ENCODE measurements around the gene SLC38A5. TPM values are rescaled to one million over a fixed set of nuclear protein-coding genes. Genes with fewer than 3 reads are reported as not detected.

Gene SLC38A5
- total RNA-seq, 1 donor from 2014 or later, result 36.0 TPM

DNA sequence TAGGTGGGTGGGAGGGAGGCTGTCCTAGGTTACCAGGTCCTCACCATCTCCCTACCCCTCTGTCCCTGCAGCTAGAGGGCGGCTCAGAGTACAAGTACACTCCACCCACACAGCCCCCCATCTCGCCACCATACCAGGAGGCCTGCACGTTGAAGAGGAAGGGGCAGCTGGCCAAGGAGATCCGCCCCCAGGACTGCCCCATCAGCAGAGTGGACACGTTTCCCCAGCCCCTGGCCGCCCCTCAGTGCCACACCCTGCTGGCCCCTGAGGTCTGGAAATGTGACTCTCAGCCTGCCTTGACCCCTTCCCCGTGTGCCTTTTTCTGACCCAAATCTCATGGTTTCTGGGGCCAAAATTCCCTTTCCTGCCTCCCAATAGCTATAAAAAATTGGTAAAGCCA lies 12.5 kb upstream of the SLC38A5 start:
- Histone ChIP-seq H3K9me3 (ENCODE audit: insufficient read depth, low read depth, low read length) (no peaks in the 10 kb centered on the region), H4K20me1 (ENCODE audit: insufficient read depth, low read length) (peaks cover 16% of the 10 kb centered on the region), H3K79me2 (ENCODE audit: insufficient read depth, low read length) (peaks cover 29% of the 10 kb centered on the region), H3K4me1 (ENCODE audit: insufficient read depth, low read length) (peaks cover 6% of the 10 kb centered on the region), H3K4me3 (ENCODE audit: insufficient read depth, low read depth, low read length) (no peak overlapping the region), H3K9ac (ENCODE audit: low read length) (peak overlapping the region; percentile 23), H3K4me2 (ENCODE audit: low read length) (no peak overlapping the region), H3K27me3 (ENCODE audit: insufficient read depth, low read length) (no peaks in the 10 kb centered on the region), H3K27ac (ENCODE audit: low read depth, low read length) (peak overlapping the region; percentile 58), H3K36me3 (ENCODE audit: insufficient read depth, low read length) (peaks cover 28% of the 10 kb centered on the region), H2AFZ (ENCODE audit: low read depth, low read length) (no peak overlapping the region)
- Mint-ChIP-seq H3K27ac (ENCODE audit: unreplicated experiment) (no peak overlapping the region), H3K4me1 (ENCODE audit: low read depth, unreplicated experiment) (peaks cover 13% of the 10 kb centered on the region), H3K27me3 (ENCODE audit: low read depth, unreplicated experiment) (no peaks in the 10 kb centered on the region), H3K36me3 (ENCODE audit: low read depth, unreplicated experiment) (peaks cover 16% of the 10 kb centered on the region), H3K4me3 (ENCODE audit: unreplicated experiment) (no peak overlapping the region), H3K9me3 (ENCODE audit: unreplicated experiment) (no peaks in the 10 kb centered on the region)
- FAIRE-seq (no peak), DNase-seq (ENCODE audit: low read depth) (no peak)
- TF ChIP-seq EZH2 (IDR thresholded peaks at IDR 0.05; ENCODE audit: insufficient read depth, low read length) (no peak), CTCF (IDR thresholded peaks at IDR 0.05; ENCODE audit: insufficient read depth, low read depth, low read length) (no peak)

DNA sequence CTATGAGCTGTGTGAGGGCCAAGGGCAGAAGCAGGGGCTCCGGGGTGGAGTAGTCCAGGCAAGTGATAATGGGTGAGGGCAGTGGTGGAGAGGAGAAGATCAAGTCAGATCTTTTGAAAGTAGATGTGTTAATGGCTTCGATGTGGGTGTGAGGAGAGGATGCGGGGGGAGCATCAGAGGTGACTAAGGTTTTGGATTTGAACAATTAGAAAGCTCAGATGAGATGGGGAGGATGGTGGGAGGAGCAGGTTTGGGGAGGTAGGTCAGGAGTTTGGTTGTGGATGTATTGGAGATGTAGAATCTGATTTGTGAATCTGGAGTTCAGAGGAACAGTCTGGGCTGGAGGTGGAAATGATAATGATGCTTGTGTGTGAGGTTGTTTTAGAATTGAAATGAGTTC lies 10.5 kb upstream of the SLC38A5 start:
- Histone ChIP-seq H3K4me1 (ENCODE audit: insufficient read depth, low read length) (peaks cover 5% of the 10 kb centered on the region), H2AFZ (ENCODE audit: low read depth, low read length) (no peak overlapping the region), H3K27ac (ENCODE audit: low read depth, low read length) (no peak overlapping the region), H3K36me3 (ENCODE audit: insufficient read depth, low read length) (peaks cover 24% of the 10 kb centered on the region), H4K20me1 (ENCODE audit: insufficient read depth, low read length) (peaks cover 25% of the 10 kb centered on the region), H3K4me3 (ENCODE audit: insufficient read depth, low read depth, low read length) (no peak overlapping the region), H3K4me2 (ENCODE audit: low read length) (no peak overlapping the region), H3K27me3 (ENCODE audit: insufficient read depth, low read length) (no peaks in the 10 kb centered on the region), H3K79me2 (ENCODE audit: insufficient read depth, low read length) (peaks cover 48% of the 10 kb centered on the region), H3K9ac (ENCODE audit: low read length) (peak overlapping the region; percentile 18), H3K9me3 (ENCODE audit: insufficient read depth, low read depth, low read length) (no peaks in the 10 kb centered on the region)
- Mint-ChIP-seq H3K27me3 (ENCODE audit: low read depth, unreplicated experiment) (no peaks in the 10 kb centered on the region), H3K4me1 (ENCODE audit: low read depth, unreplicated experiment) (peaks cover 9% of the 10 kb centered on the region), H3K36me3 (ENCODE audit: low read depth, unreplicated experiment) (peaks cover 12% of the 10 kb centered on the region), H3K9me3 (ENCODE audit: unreplicated experiment) (no peaks in the 10 kb centered on the region), H3K4me3 (ENCODE audit: unreplicated experiment) (no peak overlapping the region), H3K27ac (ENCODE audit: unreplicated experiment) (peak overlapping the region; percentile 64)
- FAIRE-seq (no peak), DNase-seq (ENCODE audit: low read depth) (no peak)
- TF ChIP-seq EZH2 (IDR thresholded peaks at IDR 0.05; ENCODE audit: insufficient read depth, low read length) (no peak), CTCF (IDR thresholded peaks at IDR 0.05; ENCODE audit: insufficient read depth, low read depth, low read length) (no peak)

GRCh38 chrX:48480142-48480541 lies 10.1 kb upstream of the SLC38A5 start:
- H3K9me3 Mint-ChIP-seq (ENCODE audit: unreplicated experiment), result no peaks in the 10 kb centered on the region

More at GRCh38 chrX:48480142-48480541, 10.1 kb upstream of the SLC38A5 start:
- H3K27ac ChIP-seq (ENCODE audit: low read depth, low read length), result no peak overlapping the region
- FAIRE-seq (no peak), DNase-seq (ENCODE audit: low read depth) (no peak)
- H3K9ac ChIP-seq (ENCODE audit: low read length), result no peak overlapping the region
- no peak overlapping the region for H3K4me2 ChIP-seq (ENCODE audit: low read length)
- H3K9me3 ChIP-seq (ENCODE audit: insufficient read depth, low read depth, low read length), result no peaks in the 10 kb centered on the region
- H3K79me2 ChIP-seq (ENCODE audit: insufficient read depth, low read length), result peaks cover 52% of the 10 kb centered on the region
- TF ChIP-seq EZH2 (IDR thresholded peaks at IDR 0.05; ENCODE audit: insufficient read depth, low read length) (no peak), CTCF (IDR thresholded peaks at IDR 0.05; ENCODE audit: insufficient read depth, low read depth, low read length) (no peak)
- Mint-ChIP-seq H3K4me1 (ENCODE audit: low read depth, unreplicated experiment) (peaks cover 9% of the 10 kb centered on the region), H3K4me3 (ENCODE audit: unreplicated experiment) (no peak overlapping the region), H3K27me3 (ENCODE audit: low read depth, unreplicated experiment) (no peaks in the 10 kb centered on the region), H3K27ac (ENCODE audit: unreplicated experiment) (no peak overlapping the region), H3K36me3 (ENCODE audit: low read depth, unreplicated experiment) (peaks cover 12% of the 10 kb centered on the region)
- H3K4me3 ChIP-seq (ENCODE audit: insufficient read depth, low read depth, low read length), result no peak overlapping the region
- peaks cover 5% of the 10 kb centered on the region for H3K4me1 ChIP-seq (ENCODE audit: insufficient read depth, low read length)
- no peaks in the 10 kb centered on the region for H3K27me3 ChIP-seq (ENCODE audit: insufficient read depth, low read length)
- H3K36me3 ChIP-seq (ENCODE audit: insufficient read depth, low read length), result peaks cover 21% of the 10 kb centered on the region
- H2AFZ ChIP-seq (ENCODE audit: low read depth, low read length), result no peak overlapping the region
- peaks cover 25% of the 10 kb centered on the region for H4K20me1 ChIP-seq (ENCODE audit: insufficient read depth, low read length)
